Panc1 (cell line): Measurements from ENCODE around the gene ZSCAN20.

ENCODE experiments used
- CTCF ChIP-seq: fragments of 450-650 bp; IDR thresholded peaks from 2 replicates; pipeline ENCODE4 v1.5.1; 2017; ENCODE audit warnings: mild to moderate bottlenecking
- POLR2AphosphoS5 ChIP-seq: IDR thresholded peaks from 2 replicates; pipeline ENCODE4 v1.6.1; 2012; ENCODE audit warnings: mild to moderate bottlenecking, low read depth, low read length, moderate library complexity
- REST ChIP-seq, 2 experiments: IDR thresholded peaks; 2 replicates each; pipeline ENCODE4 v1.6.1; 2011 to 2012; ENCODE audit warnings: low read depth in 2 of 2, control low read depth in 1 of 2, low read length in 1 of 2, mild to moderate bottlenecking in 1 of 2, moderate library complexity in 1 of 2; ENCODE audit not compliant: insufficient read depth in 1 of 2
- TCF7L2 ChIP-seq: IDR thresholded peaks from 2 replicates; pipeline ENCODE4 v1.6.1; 2011; ENCODE audit warnings: mild to moderate bottlenecking, low read depth, low read length, inconsistent platforms

GRCh38 chr1:33470495-33471012 lies 1.9 kb upstream of the ZSCAN20 start:
- no peak for TF ChIP-seq POLR2AphosphoS5
- peak; percentile 92 for TF ChIP-seq CTCF
- TF ChIP-seq TCF7L2 = no peak
- no peak for TF ChIP-seq REST (IDR thresholded peaks at IDR 0.05; ENCODE audit: insufficient read depth in 1 of 2, low read depth in 2 of 2, low read length in 1 of 2)
